ENCODE results near the gene CEMIP2. TPM values are rescaled to one million over a fixed set of nuclear protein-coding genes. Genes with fewer than 3 reads are reported as not detected.
"Not testable (repeated sequence)": the region's sequence is repeated elsewhere in the genome, so short reads cannot be mapped to it uniquely, and the experiment has no call there.

Gene CEMIP2
- total and polyA plus RNA-seq, 9 donors = 6.3 to 91.3 (median 11.0) TPM

GRCh38 chr9:71694332-71694731 is 74.0 kb downstream of the CEMIP2 start:
- Histone ChIP-seq H3K27me3 (no peaks in the 10 kb centered on the region), H3K36me3 (no peaks in the 10 kb centered on the region), H3K4me1 (ENCODE audit: insufficient read depth) (no peaks in the 10 kb centered on the region), H3K4me3 (no peak overlapping the region), H3K9me3 (no peaks in the 10 kb centered on the region), H3K27ac (no peak overlapping the region)
- WGBS, 3 donors = 93 to 97% (median 96%) methylated on average over 4 of the region's 4 CpGs
- TF ChIP-seq EP300 (IDR thresholded peaks at IDR 0.05) = no peak
- TF ChIP-seq CTCF (IDR thresholded peaks at IDR 0.05) = no peak
- TF ChIP-seq POLR2A (IDR thresholded peaks at IDR 0.05) = no peak
- intact Hi-C loops (cut with DNase I) = no loop called here
- DNase-seq = no peak

GRCh38 chr9:71693607-71694006 is 74.7 kb downstream of the CEMIP2 start:
- no peak overlapping the region for H3K4me3 ChIP-seq
- intact Hi-C loops (cut with DNase I) = no loop called here
- no peaks in the 10 kb centered on the region for H3K27me3 ChIP-seq
- H3K27ac ChIP-seq = no peak overlapping the region
- 94 to 99% (median 98%) methylated on average over 3 of the region's 3 CpGs for WGBS, 3 donors
- no peaks in the 10 kb centered on the region for H3K36me3 ChIP-seq
- no peaks in the 10 kb centered on the region for H3K9me3 ChIP-seq
- no peak for DNase-seq
- H3K4me1 ChIP-seq (ENCODE audit: insufficient read depth) = no peaks in the 10 kb centered on the region
- TF ChIP-seq POLR2A (IDR thresholded peaks at IDR 0.05) = no peak
- no peak for TF ChIP-seq EP300 (IDR thresholded peaks at IDR 0.05)
- no peak for TF ChIP-seq CTCF (IDR thresholded peaks at IDR 0.05)

GRCh38 chr9:71692337-71692736 is 76.0 kb downstream of the CEMIP2 start:
- 14 to 19% (median 15%) methylated on average over 1 of the region's 1 CpG for WGBS, 3 donors
- H3K4me1 ChIP-seq (ENCODE audit: insufficient read depth) = no peaks in the 10 kb centered on the region
- no peaks in the 10 kb centered on the region for H3K27me3 ChIP-seq
- peak in 1 of 5 donors; percentile 15 for DNase-seq
- H3K27ac ChIP-seq = no peak overlapping the region
- no peak overlapping the region for H3K4me3 ChIP-seq
- H3K9me3 ChIP-seq = no peaks in the 10 kb centered on the region
- intact Hi-C loops (cut with DNase I) = no loop called here
- H3K36me3 ChIP-seq = no peaks in the 10 kb centered on the region
- no peak for TF ChIP-seq EP300 (IDR thresholded peaks at IDR 0.05)
- no peak for TF ChIP-seq POLR2A (IDR thresholded peaks at IDR 0.05)
- no peak for TF ChIP-seq CTCF (IDR thresholded peaks at IDR 0.05)

GRCh38 chr9:71691576-71691975 is 76.7 kb downstream of the CEMIP2 start:
- H3K27ac ChIP-seq; H3K4me1 ChIP-seq (ENCODE audit: insufficient read depth); H3K27me3 ChIP-seq; intact Hi-C loops (cut with DNase I); H3K36me3 ChIP-seq; H3K9me3 ChIP-seq; DNase-seq; H3K4me3 ChIP-seq: not testable (repeated sequence)

- H3K4me1 ChIP-seq (ENCODE audit: insufficient read depth) = no peaks in the 10 kb centered on the region
- DNase-seq = no peak
- intact Hi-C loops (cut with DNase I) = no loop called here
- WGBS, 3 donors = 85 to 89% (median 89%) methylated on average over 6 of the region's 6 CpGs
- TF ChIP-seq EP300 (IDR thresholded peaks at IDR 0.05) (no peak), CTCF (IDR thresholded peaks at IDR 0.05) (no peak), POLR2A (IDR thresholded peaks at IDR 0.05) (no peak)
- no peaks in the 10 kb centered on the region for H3K36me3 ChIP-seq
- H3K27me3 ChIP-seq = no peaks in the 10 kb centered on the region
- no peak overlapping the region for H3K4me3 ChIP-seq
- no peak overlapping the region for H3K27ac ChIP-seq
- no peaks in the 10 kb centered on the region for H3K9me3 ChIP-seq
These were observed 77.5 kb downstream of the CEMIP2 start for GRCh38 chr9:71690689-71691435.

Measured in ovary (tissue), 9 donors.